Cortex of kidney (tissue), 1 donor: ENCODE results near the gene GHRHR.

ENCODE experiments used
- DNase-seq: peaks from one replicate; lab custom pipeline; 2025; lab: John Stamatoyannopoulos, UW

The GHRHR gene

DNA sequence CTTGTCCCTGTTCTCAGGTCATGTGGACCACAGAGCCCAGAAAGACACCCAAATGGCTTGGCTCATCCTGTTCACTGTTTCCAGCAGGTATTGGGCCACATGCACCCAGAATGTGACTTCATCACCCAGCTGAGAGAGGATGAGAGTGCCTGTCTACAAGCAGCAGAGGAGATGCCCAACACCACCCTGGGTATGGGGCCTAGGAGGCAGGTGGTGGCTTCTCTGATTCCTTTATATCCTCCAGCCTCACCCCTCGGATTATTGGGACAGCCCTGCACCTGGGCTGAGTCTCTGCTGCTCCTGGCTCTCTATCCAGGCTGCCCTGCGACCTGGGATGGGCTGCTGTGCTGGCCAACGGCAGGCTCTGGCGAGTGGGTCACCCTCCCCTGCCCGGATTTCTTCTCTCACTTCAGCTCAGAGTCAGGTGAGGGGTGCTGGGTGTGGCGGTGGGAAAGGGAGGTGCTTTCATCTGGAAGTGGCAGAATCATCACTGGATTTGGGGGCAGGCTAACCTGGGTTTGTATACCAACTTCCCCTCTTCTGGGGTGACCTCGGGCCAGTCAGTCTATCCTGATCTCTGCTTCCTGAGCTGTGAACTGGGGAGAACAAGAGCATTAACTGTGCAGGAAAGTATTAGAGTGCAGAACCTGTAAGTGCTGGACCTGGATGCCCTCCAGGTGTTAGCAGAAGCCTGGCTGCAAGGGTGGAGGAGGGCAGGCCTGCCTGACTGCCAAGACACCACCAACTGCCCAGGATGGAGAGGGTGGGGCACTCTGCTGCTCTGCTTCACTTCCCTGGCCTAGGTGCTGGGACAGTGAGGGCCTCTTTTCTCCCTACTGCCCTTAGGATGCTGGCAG is 5.2 kb downstream of the GHRHR start:
- no peak for DNase-seq

DNA sequence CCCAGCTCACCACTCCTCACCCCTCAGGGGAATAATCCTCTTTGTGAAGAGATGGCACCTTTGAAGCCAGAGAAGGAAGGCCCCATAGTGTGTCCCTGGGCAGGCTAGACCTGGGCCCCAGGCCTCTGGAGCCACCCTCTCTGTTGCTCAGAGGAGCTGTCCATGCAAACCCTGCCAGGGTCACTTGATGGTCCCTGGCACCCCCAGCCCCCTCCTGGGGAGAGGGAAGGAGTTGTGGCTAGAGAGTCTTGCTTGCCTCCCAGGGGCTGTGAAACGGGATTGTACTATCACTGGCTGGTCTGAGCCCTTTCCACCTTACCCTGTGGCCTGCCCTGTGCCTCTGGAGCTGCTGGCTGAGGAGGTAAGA is 5.8 kb downstream of the GHRHR start:
- DNase-seq, result no peak

GRCh38 chr7:30970074-30970473 is 6.3 kb downstream of the GHRHR start:
- DNase-seq, result no peak

GRCh38 chr7:30970594-30971094 is 6.9 kb downstream of the GHRHR start:
- DNase-seq, result no peak

- DNase-seq, result no peak
Observed at GRCh38 chr7:30971440-30971839, 7.7 kb downstream of the GHRHR start.

- DNase-seq, result no peak
Observed at GRCh38 chr7:30971840-30972563, 8.2 kb downstream of the GHRHR start.

- DNase-seq, result no peak
Observed at GRCh38 chr7:30973292-30973691, 9.5 kb downstream of the GHRHR start.

DNA sequence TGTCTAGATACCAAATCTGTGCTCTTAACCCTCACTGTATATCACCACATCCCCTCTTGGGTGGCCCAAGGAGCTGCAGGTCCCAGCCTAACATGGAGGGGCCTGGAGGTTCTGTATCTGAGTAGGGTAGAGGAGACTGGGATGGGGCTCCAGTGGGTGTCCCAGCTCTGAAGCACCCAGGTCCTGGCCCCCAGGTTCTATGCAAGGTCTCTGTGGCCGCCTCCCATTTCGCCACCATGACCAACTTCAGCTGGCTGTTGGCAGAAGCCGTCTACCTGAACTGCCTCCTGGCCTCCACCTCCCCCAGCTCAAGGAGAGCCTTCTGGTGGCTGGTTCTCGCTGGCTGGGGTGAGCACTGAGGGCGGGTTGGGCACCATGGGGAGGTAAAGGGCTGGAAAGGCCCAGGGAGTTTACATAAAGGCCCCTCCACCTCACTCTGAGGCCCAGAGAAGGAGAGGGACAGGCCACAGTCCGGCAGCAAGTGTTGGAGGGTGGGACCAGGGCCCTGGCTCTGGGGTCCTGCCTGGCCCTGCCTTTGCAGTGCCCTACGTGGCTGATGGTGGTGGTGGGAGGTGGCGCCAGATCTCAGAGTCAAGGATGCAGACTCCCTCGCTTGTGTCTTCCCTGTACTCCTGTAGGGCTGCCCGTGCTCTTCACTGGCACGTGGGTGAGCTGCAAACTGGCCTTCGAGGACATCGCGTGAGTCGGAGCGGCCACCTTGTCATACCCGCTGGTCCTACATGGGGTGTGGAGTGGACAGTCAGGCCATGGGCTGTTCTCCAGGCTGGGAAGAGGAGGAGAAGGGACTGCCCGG is 10.2 kb downstream of the GHRHR start:
- no peak for DNase-seq

GRCh38 chr7:30974605-30975255 is 11.0 kb downstream of the GHRHR start:
- no peak for DNase-seq

- no peak for DNase-seq
Observed at GRCh38 chr7:30975256-30975899, 11.6 kb downstream of the GHRHR start.

- no peak for DNase-seq
Observed at GRCh38 chr7:30976381-30976780, 12.6 kb downstream of the GHRHR start.

DNA sequence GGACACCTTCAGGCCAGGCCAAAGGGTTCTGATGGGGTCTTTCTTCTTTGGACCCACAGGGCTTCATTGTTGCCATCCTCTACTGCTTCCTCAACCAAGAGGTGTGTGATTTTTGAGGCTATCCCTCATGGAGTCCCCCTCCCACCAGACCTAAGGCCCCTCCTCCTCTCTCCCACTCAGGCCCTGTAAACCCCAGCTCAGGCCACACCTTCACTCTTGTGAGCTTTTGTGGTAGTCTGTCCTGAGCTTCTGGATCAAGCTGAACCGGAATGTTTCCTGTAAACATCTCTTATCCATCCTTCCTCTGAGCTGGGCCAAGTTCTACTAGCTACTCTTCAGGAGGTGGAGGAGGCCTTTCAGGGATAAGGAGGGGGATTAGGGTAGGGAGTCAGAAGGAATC is 13.5 kb downstream of the GHRHR start:
- no peak for DNase-seq

DNA sequence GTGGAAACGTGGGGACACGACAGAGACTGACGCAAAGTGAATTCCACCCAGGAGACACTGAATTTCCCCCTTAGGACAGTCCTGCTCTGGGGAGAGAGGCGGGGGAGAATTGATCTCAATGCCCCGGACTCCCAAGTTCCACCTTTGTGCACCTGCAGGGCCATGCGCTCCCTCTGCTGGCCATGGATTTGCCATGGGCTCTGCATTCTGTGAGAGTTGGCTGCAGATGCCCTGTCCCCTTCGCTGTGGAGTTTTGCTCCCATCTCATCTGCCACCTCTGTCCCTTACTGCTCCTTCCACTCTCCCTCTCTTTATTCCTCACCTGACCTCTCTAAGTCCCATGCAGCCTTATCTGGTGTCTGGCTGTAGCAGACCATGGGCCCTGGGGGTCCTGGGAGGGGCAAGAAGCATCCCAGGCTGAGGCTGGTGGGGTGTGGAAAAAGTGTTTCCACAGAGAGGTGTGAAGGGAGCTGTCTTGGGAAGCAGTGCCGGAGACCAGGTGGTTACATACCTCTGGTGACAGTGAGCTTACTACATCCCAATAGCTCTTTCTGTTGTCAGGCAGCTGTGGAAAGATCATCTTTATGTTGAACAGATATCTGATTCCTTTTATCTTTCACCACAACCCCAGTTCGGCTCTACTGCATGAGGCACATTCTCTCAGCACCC is 14.3 kb downstream of the GHRHR start:
- DNase-seq, result no peak

DNA sequence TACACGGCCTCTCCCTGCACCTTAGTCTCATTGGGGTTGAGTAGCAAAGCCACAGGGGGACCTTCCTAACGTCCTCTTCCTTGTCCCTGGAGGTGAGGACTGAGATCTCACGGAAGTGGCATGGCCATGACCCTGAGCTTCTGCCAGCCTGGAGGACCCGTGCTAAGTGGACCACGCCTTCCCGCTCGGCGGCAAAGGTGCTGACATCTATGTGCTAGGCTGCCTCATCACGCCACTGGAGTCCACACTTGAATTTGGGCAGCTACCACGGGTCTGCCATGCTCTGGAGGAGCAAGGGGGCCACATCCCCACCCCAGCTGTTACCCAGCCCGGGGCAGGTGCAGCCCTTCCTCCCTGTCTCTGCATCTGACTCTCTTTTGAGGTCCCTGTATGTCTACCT is 15.3 kb downstream of the GHRHR start:
- no peak for DNase-seq

GRCh38 chr7:30980194-30980593 is 16.4 kb downstream of the GHRHR start:
- DNase-seq, result no peak

DNA sequence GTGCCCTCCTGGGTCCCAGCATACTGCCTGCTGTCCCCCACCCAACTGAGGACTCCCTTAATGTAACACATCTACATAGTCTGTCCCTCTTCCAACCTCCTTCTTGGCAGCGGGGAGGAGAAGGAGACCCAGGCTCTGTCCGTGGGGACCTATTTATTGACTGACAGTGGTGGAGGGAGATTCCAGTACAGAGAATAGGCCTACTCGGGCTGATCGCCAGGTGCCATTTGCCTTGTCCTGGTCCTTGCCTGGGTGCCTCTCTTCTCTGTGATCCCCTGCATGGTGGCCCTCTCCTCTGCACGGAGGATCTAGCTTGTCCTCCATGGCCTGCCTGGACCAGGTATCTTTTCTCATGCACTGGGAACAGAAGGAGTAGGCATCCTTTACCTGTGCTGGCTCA is 17.0 kb downstream of the GHRHR start:
- no peak for DNase-seq

GRCh38 chr7:30983042-30983913 is 19.5 kb downstream of the GHRHR start:
- no peak for DNase-seq

- no peak for DNase-seq
Observed at GRCh38 chr7:30983914-30984247, 20.1 kb downstream of the GHRHR start.

GRCh38 chr7:30984359-30985107 is 20.8 kb downstream of the GHRHR start:
- DNase-seq, result no peak
